ENCODE data around the gene MUC20. TPM values are rescaled to one million over a fixed set of nuclear protein-coding genes. Genes with fewer than 3 reads are reported as not detected.
A peak's percentile ranks its signal among the peaks of the same experiment; 100 is the strongest.
"Not testable (repeated sequence)": the region's sequence is repeated elsewhere in the genome, so short reads cannot be mapped to it uniquely, and the experiment has no call there.

Gene MUC20
- total RNA-seq, 1 experiment from 2014 or later = not detected

DNA sequence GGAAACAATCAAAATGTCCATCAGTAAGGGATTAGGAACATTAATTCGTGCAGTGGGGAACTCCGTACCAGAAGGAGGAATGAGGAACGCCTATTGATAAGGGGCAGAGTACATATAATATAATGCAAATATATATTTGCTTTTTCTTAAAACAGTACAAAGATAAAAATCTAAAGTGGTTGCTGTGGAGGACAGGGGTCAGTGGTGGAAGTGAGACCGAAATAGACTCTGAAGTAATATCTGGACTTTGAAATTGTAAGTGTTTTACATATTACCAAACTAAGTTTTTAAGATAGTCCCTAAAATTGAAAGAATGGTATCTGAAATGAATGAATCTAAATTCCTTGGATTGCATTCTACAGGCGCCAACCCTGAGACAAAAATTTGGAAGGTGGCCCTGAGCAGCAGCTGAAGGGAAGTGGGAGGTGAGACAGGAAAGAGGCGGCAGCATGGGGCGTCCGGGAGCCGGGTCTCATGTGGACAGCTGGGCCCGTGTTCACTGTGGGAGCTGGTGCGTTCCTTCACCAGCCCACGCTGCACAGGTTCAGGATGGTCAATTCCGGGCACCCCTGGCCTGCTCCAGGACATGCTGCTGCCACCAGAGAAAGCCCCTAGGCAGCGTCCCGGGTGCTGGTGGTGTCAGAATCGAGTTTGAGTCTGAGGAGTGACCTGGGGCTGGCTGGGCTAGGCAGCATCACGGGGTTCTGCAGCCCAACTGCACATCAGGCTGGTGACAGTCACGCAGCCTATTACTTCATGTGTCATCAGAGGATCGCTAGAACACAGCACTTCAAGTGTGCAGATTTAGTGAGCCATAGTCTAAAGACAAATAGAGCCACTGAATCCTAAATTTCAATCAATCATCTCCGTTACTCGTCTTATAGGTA lies 31.4 kb upstream of the MUC20 start:
- H3K9me3 ChIP-seq (replicated peaks); H3K4me3 ChIP-seq; H3K4me1 ChIP-seq; H3K36me3 ChIP-seq; H3K27me3 ChIP-seq: not testable (repeated sequence)
- peak; percentile 28 to 34 for DNase-seq
- peak overlapping the region; percentile 41; the same call in 1 of the 2 replicates for H3K27ac ChIP-seq

DNA sequence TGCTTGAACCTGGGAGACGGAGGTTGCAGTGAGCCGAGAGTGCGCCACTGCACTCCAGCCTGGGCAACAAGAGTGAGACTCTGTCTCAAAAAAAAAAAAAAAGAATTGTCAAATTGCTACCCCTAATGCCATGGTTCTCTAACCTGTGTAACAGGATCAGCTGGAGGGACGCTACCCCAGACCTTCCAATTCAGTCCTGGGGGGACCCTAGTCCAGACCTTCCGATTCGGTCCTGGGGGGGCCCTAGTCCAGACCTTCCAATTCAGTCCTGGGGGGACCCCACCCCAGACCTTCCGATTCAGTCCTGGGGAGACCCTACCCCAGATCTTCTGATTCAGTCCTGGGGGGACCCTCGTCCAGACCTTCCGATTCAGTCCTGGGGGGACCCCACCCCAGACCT lies 29.8 kb upstream of the MUC20 start:
- peaks cover 6% of the 10 kb centered on the region; the same call in 1 of the 2 replicates for H3K4me1 ChIP-seq
- DNase-seq = no peak
- H3K27ac ChIP-seq = no peak overlapping the region
- H3K36me3 ChIP-seq = peaks cover 11% of the 10 kb centered on the region
- no peak overlapping the region for H3K4me3 ChIP-seq
- H3K9me3 ChIP-seq (replicated peaks) = no peaks in the 10 kb centered on the region
- no peaks in the 10 kb centered on the region for H3K27me3 ChIP-seq

DNA sequence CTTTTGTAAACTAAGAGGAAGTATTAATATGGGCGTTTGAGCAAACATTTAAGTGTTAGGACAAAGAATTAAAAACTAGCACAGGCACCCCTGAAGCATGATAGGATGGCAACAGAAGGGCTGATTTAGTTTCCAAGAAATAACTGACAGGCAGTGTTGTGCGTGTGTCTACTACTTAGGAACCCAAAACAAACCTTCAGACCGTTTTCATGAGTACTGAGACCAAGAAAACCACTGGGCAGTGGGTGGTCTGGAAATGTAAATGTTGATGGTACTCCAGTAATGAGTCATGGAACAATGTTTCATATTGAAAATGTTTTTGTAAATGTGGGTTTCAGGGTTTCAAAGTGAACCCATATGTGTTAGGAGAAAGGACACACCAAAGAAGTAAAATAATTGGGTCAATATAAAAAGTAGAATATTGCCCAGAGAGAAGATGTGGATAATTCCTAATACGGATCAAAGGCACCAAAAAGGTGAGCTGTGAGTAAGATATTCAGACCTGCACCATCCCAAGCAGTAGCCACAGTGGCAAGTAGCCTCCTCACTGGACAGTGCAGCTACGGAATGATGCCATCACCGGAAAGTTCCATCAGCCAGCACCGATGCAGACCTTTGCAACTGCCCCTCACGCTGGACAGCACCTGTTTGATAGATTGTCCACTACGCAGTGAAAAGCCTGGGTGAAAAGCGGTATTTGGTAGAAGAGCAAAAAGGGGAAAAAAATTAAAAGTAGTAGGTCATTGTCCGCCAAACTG lies 29.0 kb upstream of the MUC20 start:
- H3K4me3 ChIP-seq; H3K27me3 ChIP-seq; H3K4me1 ChIP-seq; H3K9me3 ChIP-seq (replicated peaks); DNase-seq; H3K27ac ChIP-seq: not testable (repeated sequence)
- peaks cover 11% of the 10 kb centered on the region for H3K36me3 ChIP-seq

GRCh38 chr3:195692354-195692685 lies 28.5 kb upstream of the MUC20 start:
- H3K4me3 ChIP-seq = no peak overlapping the region
- H3K27ac ChIP-seq = no peak overlapping the region
- peaks cover 11% of the 10 kb centered on the region for H3K36me3 ChIP-seq
- peaks cover 7% of the 10 kb centered on the region; the same call in 1 of the 2 replicates for H3K4me1 ChIP-seq
- H3K9me3 ChIP-seq (replicated peaks) = no peaks in the 10 kb centered on the region
- H3K27me3 ChIP-seq = no peaks in the 10 kb centered on the region
- DNase-seq = no peak

GRCh38 chr3:195692781-195693427 lies 27.9 kb upstream of the MUC20 start:
- Histone ChIP-seq H3K36me3 (peaks cover 11% of the 10 kb centered on the region), H3K4me3 (no peak overlapping the region), H3K27ac (no peak overlapping the region), H3K9me3 (replicated peaks) (no peaks in the 10 kb centered on the region), H3K4me1 (peaks cover 13% of the 10 kb centered on the region; the same call in 1 of the 2 replicates), H3K27me3 (no peaks in the 10 kb centered on the region)
- DNase-seq = no peak

DNA sequence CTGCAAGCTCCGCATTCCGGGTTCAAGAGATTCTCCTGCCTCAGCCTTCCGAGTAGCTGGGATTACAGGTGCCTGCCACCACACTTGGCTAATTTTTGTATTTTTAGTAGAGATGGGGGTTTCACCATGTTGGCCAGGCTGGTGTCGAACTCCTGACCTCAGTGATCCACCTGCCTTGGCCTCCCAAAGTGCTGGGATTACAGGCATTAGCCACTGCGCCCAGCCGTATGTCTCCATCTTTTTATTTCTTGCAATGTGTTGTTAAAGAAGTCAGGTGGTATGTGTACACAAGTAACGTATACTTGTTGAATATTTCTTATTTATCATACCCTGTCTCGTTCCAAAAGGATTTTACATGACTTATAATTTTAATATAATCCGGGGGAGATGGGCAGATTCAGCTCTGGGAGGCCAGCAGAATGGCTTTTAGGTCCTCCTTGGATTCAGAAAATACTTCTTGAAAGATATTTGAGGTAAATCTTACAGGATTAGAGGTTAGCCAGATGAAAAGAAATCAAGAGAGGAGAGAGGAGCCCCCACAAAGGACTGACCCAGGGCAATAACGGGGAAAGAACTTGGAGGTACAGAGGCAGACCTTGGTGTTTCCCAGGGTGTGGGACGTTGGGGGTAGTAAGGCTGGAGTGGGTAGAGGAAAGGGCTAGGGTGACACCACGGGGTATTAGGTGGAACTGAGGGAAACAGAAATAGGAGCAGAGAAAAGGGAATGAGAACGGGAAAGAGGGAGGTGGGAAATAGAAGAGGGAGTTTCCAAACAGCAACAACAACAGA lies 27.2 kb upstream of the MUC20 start:
- no peak overlapping the region for H3K4me3 ChIP-seq
- no peak overlapping the region for H3K27ac ChIP-seq
- H3K36me3 ChIP-seq = peaks cover 11% of the 10 kb centered on the region
- no peaks in the 10 kb centered on the region for H3K27me3 ChIP-seq
- no peak for DNase-seq
- H3K4me1 ChIP-seq = peaks cover 17% of the 10 kb centered on the region
- no peaks in the 10 kb centered on the region for H3K9me3 ChIP-seq (replicated peaks)

DNA sequence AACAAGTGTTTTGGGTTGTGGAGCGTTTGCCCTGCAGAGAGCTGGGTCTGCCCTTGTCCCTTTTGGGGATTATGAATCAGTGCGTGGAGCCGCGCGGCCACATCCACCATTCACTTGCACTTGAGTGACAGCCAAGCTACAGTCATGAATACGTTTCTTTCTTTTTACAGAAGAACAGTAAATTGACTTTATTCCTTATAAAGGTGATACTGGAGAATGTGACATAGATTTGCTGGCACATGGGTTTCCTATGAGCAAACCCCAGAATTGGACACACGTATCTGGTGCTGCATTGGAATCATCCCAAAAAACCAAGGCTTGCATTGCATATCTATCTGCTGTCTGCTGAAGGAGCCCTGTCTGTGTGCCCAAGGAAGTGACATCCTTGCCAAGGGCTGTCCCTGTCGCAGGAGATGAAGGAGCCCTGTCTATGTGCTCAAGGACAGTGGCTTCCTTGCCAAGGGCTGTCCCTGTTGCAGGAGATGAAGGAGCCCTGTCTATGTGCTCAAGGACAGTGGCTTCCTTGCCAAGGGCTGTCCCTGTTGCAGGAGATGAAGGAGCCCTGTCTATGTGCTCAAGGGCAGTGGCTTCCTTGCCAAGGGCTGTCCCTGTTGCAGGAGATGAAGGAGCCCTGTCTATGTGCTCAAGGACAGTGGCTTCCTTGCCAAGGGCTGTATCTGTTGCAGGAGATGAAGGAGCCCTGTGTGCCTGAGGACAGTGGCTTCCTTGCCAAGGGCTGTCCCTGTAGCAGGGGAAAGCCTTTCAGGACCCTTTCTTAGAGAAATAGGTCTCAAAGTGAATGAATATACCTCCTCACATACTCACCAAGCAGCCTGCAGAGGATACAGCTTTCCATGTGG lies 26.3 kb upstream of the MUC20 start:
- peaks cover 11% of the 10 kb centered on the region for H3K36me3 ChIP-seq
- not testable (repeated sequence) for H3K4me3 ChIP-seq; H3K27me3 ChIP-seq; H3K9me3 ChIP-seq (replicated peaks); DNase-seq; H3K27ac ChIP-seq
- peaks cover 14% of the 10 kb centered on the region for H3K4me1 ChIP-seq

GRCh38 chr3:195696632-195697278 lies 24.0 kb upstream of the MUC20 start:
- Histone ChIP-seq H3K27ac (no peak overlapping the region), H3K4me3 (no peak overlapping the region), H3K27me3 (no peaks in the 10 kb centered on the region), H3K4me1 (peaks cover 14% of the 10 kb centered on the region), H3K9me3 (replicated peaks) (no peaks in the 10 kb centered on the region), H3K36me3 (peaks cover 11% of the 10 kb centered on the region)
- DNase-seq = no peak

- H3K9me3 ChIP-seq (replicated peaks) = no peaks in the 10 kb centered on the region
- DNase-seq = peak in 1 of 2 experiments; percentile 31
- no peaks in the 10 kb centered on the region for H3K27me3 ChIP-seq
- peaks cover 11% of the 10 kb centered on the region for H3K4me1 ChIP-seq
- peaks cover 11% of the 10 kb centered on the region for H3K36me3 ChIP-seq
- H3K4me3 ChIP-seq = no peak overlapping the region
- H3K27ac ChIP-seq = no peak overlapping the region
Measured at GRCh38 chr3:195697582-195698324, 23.0 kb upstream of the MUC20 start.

GRCh38 chr3:195698325-195698646 lies 22.5 kb upstream of the MUC20 start:
- Histone ChIP-seq H3K4me3 (no peak overlapping the region), H3K9me3 (replicated peaks) (no peaks in the 10 kb centered on the region), H3K36me3 (peaks cover 11% of the 10 kb centered on the region), H3K27me3 (no peaks in the 10 kb centered on the region), H3K27ac (no peak overlapping the region), H3K4me1 (peaks cover 11% of the 10 kb centered on the region)
- DNase-seq = no peak

GRCh38 chr3:195698647-195699387 lies 22.0 kb upstream of the MUC20 start:
- peaks cover 7% of the 10 kb centered on the region for H3K36me3 ChIP-seq
- H3K4me3 ChIP-seq = no peak overlapping the region
- no peaks in the 10 kb centered on the region for H3K27me3 ChIP-seq
- no peak for DNase-seq
- H3K9me3 ChIP-seq (replicated peaks) = no peaks in the 10 kb centered on the region
- peaks cover 11% of the 10 kb centered on the region for H3K4me1 ChIP-seq
- H3K27ac ChIP-seq = no peak overlapping the region

DNA sequence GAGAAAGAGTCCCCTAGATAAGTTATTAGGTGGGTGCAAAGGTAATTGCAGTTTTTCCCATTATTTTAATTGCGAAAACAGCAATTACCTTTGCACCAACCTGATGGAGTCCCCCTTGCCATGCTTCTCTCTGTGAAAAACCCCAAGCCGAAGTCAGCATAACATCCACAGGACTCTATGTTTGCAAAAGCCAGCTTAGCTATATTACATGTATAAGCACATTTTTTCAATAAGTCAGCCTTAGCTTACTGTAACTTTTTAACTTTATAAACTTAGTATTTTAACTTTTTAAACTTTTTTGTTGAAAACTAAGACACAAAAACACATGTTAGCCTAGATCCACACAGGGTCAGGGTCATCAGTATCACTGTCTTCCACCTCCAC lies 21.4 kb upstream of the MUC20 start:
- no peak overlapping the region for H3K4me3 ChIP-seq
- no peaks in the 10 kb centered on the region for H3K27me3 ChIP-seq
- H3K27ac ChIP-seq = no peak overlapping the region
- DNase-seq = no peak
- H3K4me1 ChIP-seq = peaks cover 11% of the 10 kb centered on the region
- H3K9me3 ChIP-seq (replicated peaks) = no peaks in the 10 kb centered on the region
- peaks cover 7% of the 10 kb centered on the region for H3K36me3 ChIP-seq

All from SJCRH30 (cell line).